Measurements from ENCODE around the gene CHRM1.

- TF ChIP-seq POLR2A (IDR thresholded peaks at IDR 0.05; ENCODE audit: low read depth, low read length) (no peak), POLR2AphosphoS5 (IDR thresholded peaks at IDR 0.05; ENCODE audit: low read depth, low read length) (no peak), TAF1 (IDR thresholded peaks at IDR 0.05; ENCODE audit: borderline replicate concordance, low read depth, low read length) (no peak)
These were observed 46.3 kb downstream of the CHRM1 start for GRCh38 chr11:62874851-62875250.

Data from GM12892 (cell line).